ENCODE data around the gene CIAPIN1. TPM values are rescaled to one million over a fixed set of nuclear protein-coding genes. Genes with fewer than 3 reads are reported as not detected.

The CIAPIN1 gene
- total and polyA plus RNA-seq, 2 experiments from 2014 or later, result 65.5 to 156 TPM

- Histone ChIP-seq H3K9me3 (ENCODE audit: low read depth) (no peaks in the 10 kb centered on the region), H3K27ac (no peak overlapping the region), H3K4me1 (ENCODE audit: low read depth) (no peaks in the 10 kb centered on the region), H3K36me3 (no peaks in the 10 kb centered on the region), H3K27me3 (no peaks in the 10 kb centered on the region), H3K4me3 (no peak overlapping the region)
- DNase-seq (ENCODE audit: low read depth in 1 of 2, low spot score in 1 of 2), result peak in 1 of 2 donors; percentile 55
- no peak for TF ChIP-seq CTCF (IDR thresholded peaks at IDR 0.05; ENCODE audit: low read depth, low read length)
These were observed 52.7 kb downstream of the CIAPIN1 start for GRCh38 chr16:57394444-57394843.

- no peaks in the 10 kb centered on the region for H3K27me3 ChIP-seq
- no peak for TF ChIP-seq CTCF (IDR thresholded peaks at IDR 0.05; ENCODE audit: low read depth, low read length)
- no peak overlapping the region for H3K27ac ChIP-seq
These were observed 54.5 kb downstream of the CIAPIN1 start for GRCh38 chr16:57392694-57393093.

GRCh38 chr16:57391708-57392107, 55.5 kb downstream of the CIAPIN1 start:
- no peak for TF ChIP-seq CTCF (IDR thresholded peaks at IDR 0.05; ENCODE audit: low read depth, low read length)
- no peaks in the 10 kb centered on the region for H3K27me3 ChIP-seq
- no peak overlapping the region for H3K27ac ChIP-seq
- no peaks in the 10 kb centered on the region for H3K9me3 ChIP-seq (ENCODE audit: low read depth)
- no peak overlapping the region for H3K4me3 ChIP-seq
- no peak for DNase-seq (ENCODE audit: low read depth in 1 of 2, low spot score in 1 of 2)
- H3K4me1 ChIP-seq (ENCODE audit: low read depth), result no peaks in the 10 kb centered on the region
- H3K36me3 ChIP-seq, result no peaks in the 10 kb centered on the region

More at GRCh38 chr16:57392694-57393093, 54.5 kb downstream of the CIAPIN1 start:
- Histone ChIP-seq H3K4me3 (no peak overlapping the region), H3K36me3 (no peaks in the 10 kb centered on the region), H3K9me3 (ENCODE audit: low read depth) (no peaks in the 10 kb centered on the region), H3K4me1 (ENCODE audit: low read depth) (no peaks in the 10 kb centered on the region)
- DNase-seq (ENCODE audit: low read depth in 1 of 2, low spot score in 1 of 2), result no peak

DNA sequence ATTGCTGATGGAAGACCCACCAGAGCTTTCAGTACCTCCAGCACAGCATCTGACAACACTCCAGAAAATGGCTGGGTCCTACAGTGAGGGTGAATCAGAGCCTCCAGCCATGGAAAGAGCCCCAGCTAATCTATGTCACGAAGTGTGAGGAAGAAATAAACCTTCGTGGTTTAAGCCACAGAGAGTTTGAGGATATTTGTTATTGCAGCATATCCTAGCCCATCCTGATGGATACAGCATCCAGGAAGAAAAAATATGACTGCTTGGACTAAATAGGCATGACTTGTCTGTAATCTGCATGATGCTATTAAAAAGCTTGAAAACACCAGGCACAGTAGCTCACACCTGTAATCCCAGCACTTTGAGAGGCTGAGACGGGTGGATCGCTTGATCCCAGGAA, 55.9 kb downstream of the CIAPIN1 start:
- Histone ChIP-seq H3K9me3 (ENCODE audit: low read depth) (no peaks in the 10 kb centered on the region), H3K27me3 (no peaks in the 10 kb centered on the region), H3K4me3 (no peak overlapping the region), H3K27ac (no peak overlapping the region), H3K36me3 (no peaks in the 10 kb centered on the region), H3K4me1 (ENCODE audit: low read depth) (no peaks in the 10 kb centered on the region)
- DNase-seq (ENCODE audit: low read depth in 1 of 2, low spot score in 1 of 2), result no peak
- no peak for TF ChIP-seq CTCF (IDR thresholded peaks at IDR 0.05; ENCODE audit: low read depth, low read length)

DNA sequence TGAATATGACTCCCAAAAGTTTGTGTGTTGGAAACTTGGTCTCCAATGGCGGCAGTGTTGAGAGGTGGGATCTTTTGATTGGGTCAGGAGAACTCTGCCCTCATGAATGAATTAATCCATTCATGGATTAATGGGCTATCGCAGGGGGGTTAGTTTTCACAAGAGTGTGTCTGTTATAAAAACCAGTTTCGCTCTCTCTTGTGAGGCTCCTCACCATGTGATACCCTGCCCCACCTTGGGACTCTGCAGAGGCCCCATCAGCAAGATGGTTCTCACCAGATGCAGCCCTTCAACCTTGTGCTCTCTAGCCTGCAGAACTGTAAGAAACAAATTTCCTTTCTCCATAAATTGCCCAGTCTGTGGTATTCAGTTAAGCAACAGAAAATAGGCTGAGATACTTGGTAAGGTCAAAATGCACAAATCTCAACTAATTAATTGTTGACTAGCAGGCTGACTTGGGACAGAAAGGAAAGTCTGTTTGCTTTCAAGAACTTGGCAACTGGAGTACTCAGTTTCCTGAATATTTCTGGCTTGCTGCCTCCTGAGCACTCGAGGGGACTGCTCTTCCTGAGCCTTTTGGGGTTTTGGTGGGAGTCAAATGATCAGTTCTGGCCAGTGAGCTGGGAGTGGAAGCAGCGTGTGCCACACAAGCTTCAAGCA, 56.4 kb downstream of the CIAPIN1 start:
- no peak overlapping the region for H3K27ac ChIP-seq
- no peak for TF ChIP-seq CTCF (IDR thresholded peaks at IDR 0.05; ENCODE audit: low read depth, low read length)
- no peaks in the 10 kb centered on the region for H3K4me1 ChIP-seq (ENCODE audit: low read depth)

More for the DNA sequence above, 56.4 kb downstream of the CIAPIN1 start:
- H3K36me3 ChIP-seq, result no peaks in the 10 kb centered on the region
- H3K4me3 ChIP-seq, result no peak overlapping the region
- no peaks in the 10 kb centered on the region for H3K27me3 ChIP-seq
- no peaks in the 10 kb centered on the region for H3K9me3 ChIP-seq (ENCODE audit: low read depth)
- peak in 1 of 2 donors; percentile 70 for DNase-seq (ENCODE audit: low read depth in 1 of 2, low spot score in 1 of 2)
